Spinal cord (tissue), 10 donors: Measurements from ENCODE around the gene CRCP. TPM values are rescaled to one million over a fixed set of nuclear protein-coding genes. Genes with fewer than 3 reads are reported as not detected.
"Not testable (repeated sequence)": the region's sequence is repeated elsewhere in the genome, so short reads cannot be mapped to it uniquely, and the experiment has no call there.

Experiments used
- DNase-seq, 6 donors: peaks; one replicate each; pipeline versions ENCODE4 v3.0.0 to v3.0.0-alpha.2; 2013 to 2015; ENCODE audit warnings: low spot score in 6 of 6, low read depth in 4 of 6
- H3K27ac ChIP-seq: one replicate; pipeline ENCODE4 v1.5.1; 2013; ENCODE audit warnings: low read depth, low read length, control low read depth
- H3K27me3 ChIP-seq: one replicate; pipeline ENCODE4 v1.6.1; 2013; ENCODE audit warnings: low read length; ENCODE audit not compliant: control insufficient read depth, insufficient read depth
- H3K36me3 ChIP-seq: one replicate; pipeline ENCODE4 v1.6.1; 2013; ENCODE audit warnings: low read length; ENCODE audit not compliant: control insufficient read depth, insufficient read depth
- H3K4me1 ChIP-seq: one replicate; pipeline ENCODE4 v1.6.1; 2013; ENCODE audit warnings: low read length; ENCODE audit not compliant: control insufficient read depth, insufficient read depth
- H3K4me3 ChIP-seq: one replicate; pipeline ENCODE4 v1.5.1; 2013; ENCODE audit warnings: low read depth, low read length, control low read depth
- H3K9me3 ChIP-seq: one replicate; pipeline ENCODE4 v1.6.1; 2013; ENCODE audit warnings: low read length; ENCODE audit not compliant: control insufficient read depth, insufficient read depth
- WGBS: methylation state at CpG from one replicate; pipeline ENCODE4 v1.1.5; 2013; ENCODE audit warnings: missing lambda C conversion rate; ENCODE audit not compliant: insufficient coverage; 5-methylcytosine and 5-hydroxymethylcytosine counted together
- polyA plus RNA-seq, 2 donors: library from polyadenylated mRNA; unstranded; fragments of 120-200 nt; gene quantifications; one replicate each; pipeline ENCODE4 v1.2.1, GENCODE V29; 2013; ENCODE audit not compliant: insufficient read length in 2 of 2
- total RNA-seq, 2 donors: library from RNA; depleted of rRNA in 1 of 2; stranded (reverse); fragments of 120-200 nt in 1 of 2; fragments of >200 nt in 1 of 2; gene quantifications; one replicate each; pipeline versions ENCODE4 v1.2.3 to v1.2.4, GENCODE V29; 2013 to 2014
- donor health status: healthy.

Gene CRCP
- total and polyA plus RNA-seq, 4 donors: 34.5 to 42.7 (median 38.1) TPM

GRCh38 chr7:66103994-66104393, 10.7 kb upstream of the CRCP start:
- H3K4me3 ChIP-seq, H3K27me3 ChIP-seq, H3K9me3 ChIP-seq, H3K36me3 ChIP-seq, H3K27ac ChIP-seq, DNase-seq: not testable (repeated sequence)
- H3K4me1 ChIP-seq: peaks cover 13% of the 10 kb centered on the region
- WGBS: 89% methylated on average over 2 of the region's 3 CpGs

- H3K27ac ChIP-seq: no peak overlapping the region
- H3K27me3 ChIP-seq: no peaks in the 10 kb centered on the region
- 95% methylated on average over 2 of the region's 5 CpGs for WGBS
- no peaks in the 10 kb centered on the region for H3K36me3 ChIP-seq
- H3K4me1 ChIP-seq: peaks cover 4% of the 10 kb centered on the region
- H3K9me3 ChIP-seq: no peaks in the 10 kb centered on the region
- no peak overlapping the region for H3K4me3 ChIP-seq
- no peak for DNase-seq
Observed at GRCh38 chr7:66105263-66105748, 9.3 kb upstream of the CRCP start.

- not testable (repeated sequence) for H3K27me3 ChIP-seq, H3K36me3 ChIP-seq, H3K4me1 ChIP-seq, H3K9me3 ChIP-seq, DNase-seq, H3K27ac ChIP-seq, H3K4me3 ChIP-seq
- WGBS: 93% methylated on average over 3 of the region's 5 CpGs
Observed at GRCh38 chr7:66108410-66108809, 6.2 kb upstream of the CRCP start.

GRCh38 chr7:66110856-66111255, 3.8 kb upstream of the CRCP start:
- Histone ChIP-seq H3K4me1 (peaks cover 5% of the 10 kb centered on the region), H3K36me3 (no peaks in the 10 kb centered on the region), H3K9me3 (no peaks in the 10 kb centered on the region), H3K27me3 (no peaks in the 10 kb centered on the region), H3K27ac (no peak overlapping the region), H3K4me3 (no peak overlapping the region)
- 16% methylated on average over 3 of the region's 9 CpGs for WGBS
- DNase-seq: no peak

- H3K9me3 ChIP-seq, DNase-seq, H3K4me3 ChIP-seq, H3K27me3 ChIP-seq, H3K36me3 ChIP-seq, H3K27ac ChIP-seq: not testable (repeated sequence)
- WGBS: 95% methylated on average over 2 of the region's 12 CpGs
- peaks cover 17% of the 10 kb centered on the region for H3K4me1 ChIP-seq
Observed at GRCh38 chr7:66116680-66117420, 2.2 kb downstream of the CRCP start.

- H3K9me3 ChIP-seq: no peaks in the 10 kb centered on the region
- 40% methylated on average over 1 of the region's 3 CpGs for WGBS
- H3K4me3 ChIP-seq: no peak overlapping the region
- peaks cover 17% of the 10 kb centered on the region for H3K4me1 ChIP-seq
- peak overlapping the region; percentile 7 for H3K27ac ChIP-seq
- no peak for DNase-seq
- peaks cover 3% of the 10 kb centered on the region for H3K36me3 ChIP-seq
- H3K27me3 ChIP-seq: no peaks in the 10 kb centered on the region
Observed at GRCh38 chr7:66118603-66119002, 4.0 kb downstream of the CRCP start.

- H3K9me3 ChIP-seq: no peaks in the 10 kb centered on the region
- H3K27me3 ChIP-seq: no peaks in the 10 kb centered on the region
- 58% methylated on average over 2 of the region's 4 CpGs for WGBS
- peaks cover 3% of the 10 kb centered on the region for H3K36me3 ChIP-seq
- peaks cover 17% of the 10 kb centered on the region for H3K4me1 ChIP-seq
- peak in 2 of 6 donors; percentile 18 to 43 for DNase-seq
- no peak overlapping the region for H3K4me3 ChIP-seq
- peak overlapping the region; percentile 7 for H3K27ac ChIP-seq
Observed at GRCh38 chr7:66119245-66119850, 4.7 kb downstream of the CRCP start.

GRCh38 chr7:66123175-66123528, 8.5 kb downstream of the CRCP start:
- Histone ChIP-seq H3K27me3 (no peaks in the 10 kb centered on the region), H3K9me3 (no peaks in the 10 kb centered on the region), H3K4me1 (peaks cover 5% of the 10 kb centered on the region), H3K4me3 (no peak overlapping the region), H3K27ac (no peak overlapping the region), H3K36me3 (no peaks in the 10 kb centered on the region)
- no peak for DNase-seq
- 100% methylated on average over 4 of the region's 9 CpGs for WGBS

GRCh38 chr7:66124569-66124861, 9.9 kb downstream of the CRCP start:
- H3K36me3 ChIP-seq, H3K4me3 ChIP-seq, H3K4me1 ChIP-seq, DNase-seq, H3K27ac ChIP-seq, H3K27me3 ChIP-seq, H3K9me3 ChIP-seq: not testable (repeated sequence)
- WGBS: 90% methylated on average over 2 of the region's 5 CpGs

- WGBS: no CpG with 5 or more reads among the region's 4 CpGs
- no peaks in the 10 kb centered on the region for H3K9me3 ChIP-seq
- no peak overlapping the region for H3K4me3 ChIP-seq
- no peak overlapping the region for H3K27ac ChIP-seq
- no peak for DNase-seq
- peaks cover 2% of the 10 kb centered on the region for H3K36me3 ChIP-seq
- H3K27me3 ChIP-seq: no peaks in the 10 kb centered on the region
- no peaks in the 10 kb centered on the region for H3K4me1 ChIP-seq
Observed at GRCh38 chr7:66125052-66125694, 10.5 kb downstream of the CRCP start.
